CD1c-positive myeloid dendritic cell (primary cell): Measurements from ENCODE around the gene MPP1.

ENCODE experiments used
- DNase-seq: peaks from one replicate; pipeline ENCODE4 v3.0.0-alpha.2; 2016; ENCODE audit errors: extremely low spot score

Gene MPP1

GRCh38 chrX:154775419-154776349, 29.6 kb downstream of the MPP1 start:
- DNase-seq, result peak; percentile 54

GRCh38 chrX:154774622-154775021, 30.7 kb downstream of the MPP1 start:
- no peak for DNase-seq

- peak; percentile 97 for DNase-seq
Measured at GRCh38 chrX:154762537-154763296, 42.6 kb downstream of the MPP1 start, which contains the start of gene DKC1. TSS of gene DKC1 (plus strand) at chrX:154762864. CDS start at chrX:154762966, 102 bp downstream.

- no peak for DNase-seq
Measured at GRCh38 chrX:154761977-154762536, 43.2 kb downstream of the MPP1 start.

- no peak for DNase-seq
Measured at GRCh38 chrX:154758696-154759095, 46.6 kb downstream of the MPP1 start.

GRCh38 chrX:154751669-154752271, 53.5 kb downstream of the MPP1 start:
- no peak for DNase-seq

GRCh38 chrX:154751203-154751668, 54.0 kb downstream of the MPP1 start:
- no peak for DNase-seq

- DNase-seq, result peak; percentile 53
Measured at GRCh38 chrX:154750301-154751202, 54.7 kb downstream of the MPP1 start, which contains the start of gene GAB3. TSS of gene GAB3 (minus strand) at chrX:154751077. CDS start at chrX:154751025, 52 bp downstream.

GRCh38 chrX:154749856-154750255, 55.4 kb downstream of the MPP1 start:
- DNase-seq, result no peak

- peak; percentile 79 for DNase-seq
Measured at GRCh38 chrX:154748712-154749339, 56.5 kb downstream of the MPP1 start.

- no peak for DNase-seq
Measured at GRCh38 chrX:154742613-154743012, 62.7 kb downstream of the MPP1 start.

- no peak for DNase-seq
Measured at GRCh38 chrX:154739952-154740465, 65.3 kb downstream of the MPP1 start.

GRCh38 chrX:154738011-154738738, 67.1 kb downstream of the MPP1 start:
- DNase-seq, result peak; percentile 53

- DNase-seq, result no peak
Measured at GRCh38 chrX:154737136-154737535, 68.1 kb downstream of the MPP1 start.

GRCh38 chrX:154735695-154736393, 69.4 kb downstream of the MPP1 start:
- DNase-seq, result no peak

- DNase-seq, result peak; percentile 80
Measured at GRCh38 chrX:154734061-154734781, 71.1 kb downstream of the MPP1 start.

- DNase-seq, result no peak
Measured at GRCh38 chrX:154733066-154733425, 72.2 kb downstream of the MPP1 start.
